Stomach (tissue), 9 donors: ENCODE measurements around the gene PROZ. TPM values are rescaled to one million over a fixed set of nuclear protein-coding genes. Genes with fewer than 3 reads are reported as not detected.

Experiments used
- DNase-seq, 2 donors: peaks; one replicate each; pipeline versions ENCODE4 v3.0.0 to v3.0.0-alpha.2; 2013 to 2019
- H3K27ac ChIP-seq, 5 donors: fragments of 200-600 bp in 4 of 5; sonication (generic) in 4 of 5; one replicate each; pipeline ENCODE4 v1.5.1; 2013 to 2019; ENCODE audit warnings: mild to moderate bottlenecking in 1 of 5, moderate library complexity in 1 of 5
- H3K27me3 ChIP-seq, 3 donors: fragments of 200-600 bp; sonication (generic); one replicate each; pipeline ENCODE4 v1.5.1; 2017 to 2019; ENCODE audit warnings: mixed run types in 1 of 3
- H3K36me3 ChIP-seq, 4 donors: fragments of 200-600 bp; sonication (generic); 1 replicate in 3 of 4; 2 replicates in 1 of 4; pipeline ENCODE4 v1.5.1; 2016 to 2019
- H3K4me1 ChIP-seq, 4 donors: fragments of 200-600 bp; sonication (generic); one replicate each; pipeline ENCODE4 v1.5.1; 2016 to 2019
- H3K4me3 ChIP-seq, 4 donors: fragments of 200-600 bp; sonication (generic) in 3 of 4; one replicate each; pipeline ENCODE4 v1.5.1; 2016 to 2019; ENCODE audit warnings: mild to moderate bottlenecking in 1 of 4
- H3K9me3 ChIP-seq, 4 donors: fragments of 200-600 bp; sonication (generic); one replicate each; pipeline ENCODE4 v1.5.1; 2016 to 2019
- EP300 ChIP-seq: sonication (generic); formaldehyde crosslinking; IDR thresholded peaks from one replicate; pipeline ENCODE4 v1.6.1; 2017; ENCODE audit warnings: antibody characterized with exemption
- POLR2A ChIP-seq, 4 donors: fragments of 450-650 bp; IDR thresholded peaks; one replicate each; pipeline ENCODE4 v1.6.1; 2016; ENCODE audit warnings: antibody characterized with exemption in 4 of 4, control low read depth in 2 of 4, mild to moderate bottlenecking in 1 of 4, moderate library complexity in 1 of 4
- POLR2AphosphoS5 ChIP-seq, 3 donors: sonication (generic); formaldehyde crosslinking; IDR thresholded peaks; one replicate each; pipeline ENCODE4 v1.6.1; 2016; ENCODE audit warnings: antibody characterized with exemption in 3 of 3
- WGBS, 5 donors: extraction: QIAGEN DNeasy Blood & Tissue Kit in 3 of 5; methylation state at CpG; one replicate each; pipeline versions ENCODE4 v1.1.5 to v1.1.7; 2013 to 2018; 5-methylcytosine and 5-hydroxymethylcytosine counted together
- intact Hi-C: fragments of 100-400 bp; cut with DNase I; formaldehyde crosslinking; loops from one replicate; pipeline ENCODE4 v1.15.1; 2023; ENCODE audit warnings: low total_unique reads
- polyA plus RNA-seq, 3 donors: library from polyadenylated mRNA; stranded (reverse); fragments of 200-250 nt; gene quantifications; one replicate each; pipeline ENCODE4 v1.2.3, GENCODE V29; 2013
- total RNA-seq, 5 donors: library from RNA; depleted of rRNA; stranded (reverse); fragments of >200 nt; gene quantifications; one replicate each; pipeline versions ENCODE4 v1.1.0 to v1.2.3, GENCODE V29; 2014 to 2016
- TF ChIP-seq, protein P1 (sequence below), 7 experiments: fragments of 450-650 bp in 4 of 7; fragments of 200-600 bp in 3 of 7; sonication (generic) in 3 of 7; IDR thresholded peaks; one replicate each; pipeline ENCODE4 v1.5.1; 2016 to 2019; ENCODE audit warnings: antibody characterized with exemption in 7 of 7, control low read depth in 2 of 7, mild to moderate bottlenecking in 1 of 7
- donor health status: healthy with polysubstance abuse.
- donor health status: Bipolar disorder and iron deficiency.
- donor health status: healthy.

Gene PROZ
- total and polyA plus RNA-seq, 8 donors, result 0.08 to 1.9 TPM; not detected in 6

DNA sequence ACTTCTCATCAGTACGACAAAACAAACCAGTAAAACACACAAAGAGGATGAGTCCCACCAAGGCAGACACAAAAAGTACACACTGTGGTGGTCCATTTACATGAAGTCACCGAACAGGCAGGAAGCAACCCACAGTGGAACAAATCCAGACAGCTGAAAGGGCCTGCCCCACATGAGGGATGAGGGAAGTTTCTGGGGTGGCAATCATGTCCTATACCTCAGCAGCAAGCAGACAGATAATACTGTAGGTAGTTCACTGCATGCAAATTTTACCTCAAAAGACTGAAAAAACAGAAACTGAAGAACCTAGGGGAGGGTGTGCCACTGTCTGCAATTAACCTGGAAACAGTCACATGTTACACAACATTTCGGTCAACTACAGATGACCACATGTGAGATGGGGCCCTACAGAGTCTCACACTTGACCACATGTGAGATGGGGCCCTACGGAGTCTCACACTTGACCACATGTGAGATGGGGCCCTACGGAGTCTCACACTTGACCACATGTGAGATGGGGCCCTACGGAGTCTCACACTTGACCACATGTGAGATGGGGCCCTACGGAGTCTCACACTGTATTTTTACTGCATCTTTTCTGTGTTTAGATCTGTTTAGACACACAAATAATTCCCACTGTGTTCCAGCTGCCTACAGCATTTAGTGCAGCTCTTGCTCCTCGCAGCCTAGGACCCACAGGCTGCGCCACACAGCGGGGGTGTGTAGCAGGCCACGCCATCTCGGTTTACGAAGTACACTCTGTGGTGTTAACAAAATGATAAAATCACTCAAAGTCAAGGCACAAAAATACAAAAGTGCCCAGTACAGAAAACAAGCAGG lies 27.8 kb downstream of the PROZ start:
- H3K27me3 ChIP-seq, result no peaks in the 10 kb centered on the region
- peak overlapping the region in 4 of 5 donors; percentile 5 to 55 (median 33) for H3K27ac ChIP-seq
- no peak for DNase-seq
- TF ChIP-seq POLR2AphosphoS5 (IDR thresholded peaks at IDR 0.05) (no peak), POLR2A (IDR thresholded peaks at IDR 0.05) (no peak), EP300 (no peak)
- TF ChIP-seq, protein P1, sequence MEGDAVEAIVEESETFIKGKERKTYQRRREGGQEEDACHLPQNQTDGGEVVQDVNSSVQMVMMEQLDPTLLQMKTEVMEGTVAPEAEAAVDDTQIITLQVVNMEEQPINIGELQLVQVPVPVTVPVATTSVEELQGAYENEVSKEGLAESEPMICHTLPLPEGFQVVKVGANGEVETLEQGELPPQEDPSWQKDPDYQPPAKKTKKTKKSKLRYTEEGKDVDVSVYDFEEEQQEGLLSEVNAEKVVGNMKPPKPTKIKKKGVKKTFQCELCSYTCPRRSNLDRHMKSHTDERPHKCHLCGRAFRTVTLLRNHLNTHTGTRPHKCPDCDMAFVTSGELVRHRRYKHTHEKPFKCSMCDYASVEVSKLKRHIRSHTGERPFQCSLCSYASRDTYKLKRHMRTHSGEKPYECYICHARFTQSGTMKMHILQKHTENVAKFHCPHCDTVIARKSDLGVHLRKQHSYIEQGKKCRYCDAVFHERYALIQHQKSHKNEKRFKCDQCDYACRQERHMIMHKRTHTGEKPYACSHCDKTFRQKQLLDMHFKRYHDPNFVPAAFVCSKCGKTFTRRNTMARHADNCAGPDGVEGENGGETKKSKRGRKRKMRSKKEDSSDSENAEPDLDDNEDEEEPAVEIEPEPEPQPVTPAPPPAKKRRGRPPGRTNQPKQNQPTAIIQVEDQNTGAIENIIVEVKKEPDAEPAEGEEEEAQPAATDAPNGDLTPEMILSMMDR (IDR thresholded peaks at IDR 0.05), result no peak
- no peaks in the 10 kb centered on the region for H3K9me3 ChIP-seq
- WGBS, 5 donors, result 74 to 79% (median 76%) methylated on average over 12 to 13 of the region's 13 CpGs
- peaks cover 13 to 96% (median 78%) of the 10 kb centered on the region in 4 donors for H3K36me3 ChIP-seq
- intact Hi-C loops, result no loop called here
- no peak overlapping the region for H3K4me3 ChIP-seq
- H3K4me1 ChIP-seq, result no peaks in the 10 kb centered on the region

DNA sequence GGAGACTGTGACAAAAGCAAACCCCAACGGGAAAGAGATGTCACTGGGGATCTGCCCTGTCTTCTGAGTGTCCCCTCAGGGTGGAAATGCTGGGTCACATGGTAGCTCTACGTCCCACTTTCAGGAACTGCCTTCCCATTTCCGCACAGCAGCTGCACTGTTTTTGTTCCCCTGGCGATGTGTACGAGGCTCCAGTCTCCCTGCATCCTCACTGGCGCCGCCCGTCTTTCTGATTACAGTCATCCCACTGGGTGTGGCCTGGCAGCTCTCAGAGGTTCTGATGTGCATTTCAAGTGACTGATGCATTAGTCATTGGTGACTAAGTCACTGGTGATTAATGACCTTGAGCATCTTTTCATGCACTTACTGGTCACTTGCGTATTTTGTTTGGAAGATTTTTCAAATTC lies 28.8 kb downstream of the PROZ start:
- Histone ChIP-seq H3K9me3 (no peaks in the 10 kb centered on the region), H3K4me3 (no peak overlapping the region), H3K36me3 (peaks cover 13 to 96% (median 79%) of the 10 kb centered on the region in 4 donors), H3K27me3 (no peaks in the 10 kb centered on the region), H3K4me1 (no peaks in the 10 kb centered on the region), H3K27ac (peak overlapping the region; percentile 5 to 55 (median 47))
- no peak for TF ChIP-seq POLR2A (IDR thresholded peaks at IDR 0.05)
- TF ChIP-seq POLR2AphosphoS5 (IDR thresholded peaks at IDR 0.05), result peak in 2 of 3 donors; percentile 29 to 82
- DNase-seq, result peak in 1 of 2 donors; percentile 72
- 56 to 66% (median 62%) methylated on average over 9 of the region's 9 CpGs for WGBS, 5 donors
- intact Hi-C loops, result no loop called here

DNA sequence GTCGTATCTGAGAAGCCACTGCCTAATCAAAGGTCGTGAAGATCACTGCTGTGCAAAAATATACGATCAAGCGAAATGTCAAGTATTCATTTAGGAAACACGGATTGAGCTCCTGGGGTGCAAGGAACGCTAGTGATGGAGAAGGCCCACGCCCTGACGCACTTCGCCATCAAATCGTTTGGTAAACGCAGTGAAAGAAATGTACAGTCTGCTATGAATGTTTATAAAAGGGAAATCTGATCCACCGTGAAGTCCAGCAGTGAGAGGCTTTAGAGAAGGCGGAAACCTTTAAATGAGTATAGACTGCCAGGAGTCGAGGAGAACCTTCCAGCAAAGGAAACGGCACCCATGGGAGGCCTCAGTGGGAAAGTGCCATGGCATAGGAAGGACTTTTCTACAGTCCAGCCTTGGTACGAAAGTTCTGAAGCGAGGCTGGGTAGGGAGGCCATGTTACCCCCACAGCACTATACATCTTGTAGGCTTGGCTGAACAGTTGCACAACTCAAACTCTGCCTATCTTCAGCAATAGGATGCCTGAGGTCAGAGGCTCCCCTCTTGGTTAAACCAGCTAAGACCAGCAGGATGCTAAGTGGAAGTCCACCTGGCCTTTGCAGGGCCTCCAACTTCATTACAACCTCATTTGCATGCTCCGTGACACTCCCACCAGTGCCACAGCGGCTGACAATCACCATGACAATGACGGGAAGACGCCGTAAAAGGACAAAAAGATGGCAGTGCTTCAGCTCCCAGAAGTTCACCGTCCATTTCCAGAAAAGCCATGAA lies 29.6 kb downstream of the PROZ start:
- TF ChIP-seq POLR2A (IDR thresholded peaks at IDR 0.05) (no peak), EP300 (no peak)
- Histone ChIP-seq H3K4me1 (no peaks in the 10 kb centered on the region), H3K36me3 (peaks cover 16 to 96% (median 79%) of the 10 kb centered on the region in 4 donors), H3K27me3 (no peaks in the 10 kb centered on the region), H3K9me3 (no peaks in the 10 kb centered on the region), H3K27ac (peak overlapping the region in 3 of 5 donors; percentile 5 to 47 (median 7)), H3K4me3 (no peak overlapping the region)
- WGBS, 5 donors, result 88 to 95% (median 92%) methylated on average over 23 of the region's 23 CpGs
- DNase-seq, result no peak
- intact Hi-C loops, result no loop called here

DNA sequence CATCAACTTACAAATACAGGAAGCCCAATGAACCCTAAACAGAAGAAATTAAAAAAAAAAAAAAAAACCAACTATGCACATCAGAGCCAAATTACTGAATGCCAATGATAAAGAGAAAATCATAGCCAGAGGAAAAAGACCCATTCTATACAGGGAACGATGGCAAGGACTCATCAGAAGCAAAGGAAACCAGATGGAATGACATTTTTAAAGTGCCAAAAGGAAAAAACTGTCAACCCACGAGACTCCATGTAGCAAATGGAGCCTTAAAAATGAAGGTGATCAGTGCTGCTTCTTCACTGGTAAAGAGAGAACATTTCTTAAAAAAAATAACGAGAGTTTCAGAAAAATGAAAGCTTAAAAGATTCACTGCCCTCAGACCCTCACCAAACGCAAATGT lies 31.7 kb downstream of the PROZ start:
- no peaks in the 10 kb centered on the region for H3K27me3 ChIP-seq
- no peak overlapping the region for H3K27ac ChIP-seq
- 79 to 93% (median 87%) methylated on average over 4 of the region's 4 CpGs for WGBS, 5 donors
- intact Hi-C loops, result no loop called here
- DNase-seq, result no peak
- H3K9me3 ChIP-seq, result no peaks in the 10 kb centered on the region
- H3K4me1 ChIP-seq, result peaks cover 0 to 5% (median 2%) of the 10 kb centered on the region in 4 donors
- no peak for TF ChIP-seq EP300
- TF ChIP-seq, protein P1 (IDR thresholded peaks at IDR 0.05), result no peak
- TF ChIP-seq POLR2AphosphoS5 (IDR thresholded peaks at IDR 0.05), result no peak
- peaks cover 21 to 96% (median 79%) of the 10 kb centered on the region in 4 donors for H3K36me3 ChIP-seq
- no peak overlapping the region for H3K4me3 ChIP-seq

DNA sequence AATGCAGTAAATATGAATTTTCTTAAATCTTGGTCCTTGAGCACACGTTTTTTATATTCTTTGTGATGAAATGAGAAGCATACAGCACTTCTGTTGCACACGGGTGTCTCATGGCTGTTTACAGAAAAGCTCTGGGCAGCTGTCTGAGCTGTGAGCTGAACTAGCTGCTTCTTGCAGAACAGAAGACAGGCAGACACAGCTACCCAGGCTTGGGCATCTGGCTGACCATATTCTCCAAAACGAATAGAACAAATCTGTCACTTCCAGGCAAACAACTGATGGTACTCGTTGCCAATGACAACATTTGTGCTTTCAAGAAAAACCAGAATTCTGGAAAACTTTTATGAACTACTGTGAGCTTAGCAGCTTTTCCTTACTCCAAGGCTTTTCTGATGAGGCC lies 33.8 kb downstream of the PROZ start:
- no peak for DNase-seq
- 75 to 83% (median 81%) methylated on average over 4 of the region's 4 CpGs for WGBS, 5 donors

More for the DNA sequence above, 33.8 kb downstream of the PROZ start:
- no peak overlapping the region for H3K27ac ChIP-seq
- no peak overlapping the region for H3K4me3 ChIP-seq
- no peaks in the 10 kb centered on the region for H3K27me3 ChIP-seq
- peaks cover 36 to 97% (median 95%) of the 10 kb centered on the region in 4 donors for H3K36me3 ChIP-seq
- no peaks in the 10 kb centered on the region for H3K9me3 ChIP-seq
- peaks cover 0 to 10% (median 4%) of the 10 kb centered on the region in 4 donors for H3K4me1 ChIP-seq
- intact Hi-C loops, result no loop called here
- TF ChIP-seq EP300, result no peak
- TF ChIP-seq POLR2AphosphoS5 (IDR thresholded peaks at IDR 0.05), result no peak
- no peak for TF ChIP-seq POLR2A (IDR thresholded peaks at IDR 0.05)
- TF ChIP-seq, protein P1 (IDR thresholded peaks at IDR 0.05), result no peak
